SK-N-SH (cell line): ENCODE measurements around the gene SERPINA6.
A peak's percentile ranks its signal among the peaks of the same experiment; 100 is the strongest.

ENCODE experiments used
- CTCF ChIP-seq: fragments of 200-600 bp; sonication (generic); IDR thresholded peaks from 2 replicates; pipeline ENCODE4 v1.6.1; 2017; ENCODE audit warnings: antibody characterized with exemption, mild to moderate bottlenecking, moderate library complexity
- EP300 ChIP-seq, 2 experiments: IDR thresholded peaks; 2 replicates each; pipeline versions ENCODE4 v1.4.0 to v1.6.1; 2012; ENCODE audit warnings: borderline replicate concordance in 1 of 2, low read depth in 1 of 2, low read length in 1 of 2
- EZH2phosphoT487 ChIP-seq: fragments of 200-600 bp; sonication (generic); IDR thresholded peaks from 2 replicates; pipeline ENCODE4 v1.6.1; 2017; ENCODE audit warnings: low read depth, mixed run types, mild to moderate bottlenecking, antibody characterized with exemption, moderate library complexity, borderline replicate concordance
- FOXJ3 ChIP-seq: sonication (generic); formaldehyde crosslinking; IDR thresholded peaks from 2 replicates; pipeline ENCODE4 v1.5.1; 2020; ENCODE audit warnings: mild to moderate bottlenecking, missing genetic modification reagents
- GABPA ChIP-seq: IDR thresholded peaks from 2 replicates; pipeline ENCODE4 v1.4.0; 2012; ENCODE audit warnings: low read depth, mild to moderate bottlenecking
- MAX ChIP-seq: IDR thresholded peaks from 2 replicates; pipeline ENCODE4 v1.4.0; 2012; ENCODE audit warnings: low read depth
- PBX3 ChIP-seq: IDR thresholded peaks from 2 replicates; pipeline ENCODE4; 2012
- POLR2AphosphoS5 ChIP-seq: IDR thresholded peaks from 2 replicates; pipeline ENCODE4 v1.6.1; 2012; ENCODE audit warnings: low read depth, low read length
- RAD21 ChIP-seq: IDR thresholded peaks from 2 replicates; pipeline ENCODE4 v1.6.1; 2012; ENCODE audit warnings: mild to moderate bottlenecking, low read length
- REST ChIP-seq: IDR thresholded peaks from 2 replicates; pipeline ENCODE4 v1.6.1; 2012; ENCODE audit warnings: mild to moderate bottlenecking, low read depth, low read length, moderate library complexity
- RFX5 ChIP-seq: IDR thresholded peaks from 2 replicates; pipeline ENCODE4 v1.6.1; 2012; ENCODE audit warnings: mild to moderate bottlenecking, improper control_type of control experiment, low read length
- SMC3 ChIP-seq: IDR thresholded peaks from 2 replicates; pipeline ENCODE4 v1.6.1; 2012; ENCODE audit warnings: low read depth, low read length, improper control_type of control experiment
- TAF1 ChIP-seq: IDR thresholded peaks from 2 replicates; pipeline ENCODE4 v1.6.1; 2012; ENCODE audit warnings: low read depth, mild to moderate bottlenecking, low read length, moderate library complexity, borderline replicate concordance
- TEAD4 ChIP-seq: IDR thresholded peaks from 2 replicates; pipeline ENCODE4 v1.4.0; 2012; ENCODE audit warnings: mild to moderate bottlenecking, borderline replicate concordance; ENCODE audit not compliant: insufficient read depth

- TF ChIP-seq GABPA, result 0 out of 2 replicates have a peak, but pooled peaks have one; percentile 16
- peak in 1 of 2 experiments; percentile 75; a peak in 2 of 4 replicates for TF ChIP-seq EP300 (IDR thresholded peaks at IDR 0.05; ENCODE audit: borderline replicate concordance in 1 of 2, low read depth in 1 of 2, low read length in 1 of 2)
- 0 out of 2 replicates have a peak, but pooled peaks have one; percentile 33 for TF ChIP-seq TEAD4
- TF ChIP-seq POLR2AphosphoS5, result peak; percentile 33; the same call in 1 of the 2 replicates
- TF ChIP-seq CTCF, result no peak
- TF ChIP-seq SMC3, result no peak
- peak; percentile 66 for TF ChIP-seq PBX3
- no peak for TF ChIP-seq EZH2phosphoT487
- TF ChIP-seq MAX, result peak; percentile 91
- no peak for TF ChIP-seq RAD21
- no peak for TF ChIP-seq RFX5
- TF ChIP-seq TAF1, result no peak
- peak; percentile 55; the same call in 1 of the 2 replicates for TF ChIP-seq REST
- no peak for TF ChIP-seq FOXJ3
These were observed 22.4 kb upstream of the SERPINA6 start for GRCh38 chr14:94345344-94346064.
